Fibroblast of skin of left quadriceps (primary cell): ENCODE data around the gene JAK1.
"Not testable (repeated sequence)": the region's sequence is repeated elsewhere in the genome, so short reads cannot be mapped to it uniquely, and the experiment has no call there.

Source experiments
- DNase-seq, 2 experiments: peaks; one replicate each; pipeline ENCODE4 v3.0.0-alpha.2; 2013; ENCODE audit warnings: low read depth in 2 of 2

JAK1 gene

GRCh38 chr1:64839732-64840405, 126.5 kb downstream of the JAK1 start:
- no peak for DNase-seq

GRCh38 chr1:64839261-64839660, 127.1 kb downstream of the JAK1 start:
- DNase-seq, result no peak

GRCh38 chr1:64838486-64838885, 127.9 kb downstream of the JAK1 start:
- no peak for DNase-seq

- no peak for DNase-seq
Observed at GRCh38 chr1:64836802-64837201, 129.5 kb downstream of the JAK1 start.

- DNase-seq, result no peak
Observed at GRCh38 chr1:64834734-64835133, 131.6 kb downstream of the JAK1 start.

GRCh38 chr1:64830030-64830651, 136.2 kb downstream of the JAK1 start:
- DNase-seq, result no peak

- no peak for DNase-seq
Observed at GRCh38 chr1:64829411-64830029, 136.8 kb downstream of the JAK1 start.

- no peak for DNase-seq
Observed at GRCh38 chr1:64828829-64829228, 137.5 kb downstream of the JAK1 start.

GRCh38 chr1:64826991-64827390, 139.4 kb downstream of the JAK1 start:
- no peak for DNase-seq

GRCh38 chr1:64823691-64824476, 142.5 kb downstream of the JAK1 start:
- DNase-seq, result peak; percentile 58 to 67

GRCh38 chr1:64822621-64823020, 143.7 kb downstream of the JAK1 start:
- DNase-seq, result no peak

- not testable (repeated sequence) for DNase-seq
Observed at GRCh38 chr1:64820572-64820971, 145.8 kb downstream of the JAK1 start.

- not testable (repeated sequence) for DNase-seq
Observed at GRCh38 chr1:64817364-64817763, 149.0 kb downstream of the JAK1 start.

- DNase-seq, result no peak
Observed at GRCh38 chr1:64814427-64814826, 151.9 kb downstream of the JAK1 start.

GRCh38 chr1:64811131-64811530, 155.2 kb downstream of the JAK1 start:
- DNase-seq, result peak; percentile 48 to 56

GRCh38 chr1:64810001-64810400, 156.3 kb downstream of the JAK1 start:
- no peak for DNase-seq

GRCh38 chr1:64809309-64809708, 157.0 kb downstream of the JAK1 start:
- DNase-seq, result no peak

- no peak for DNase-seq
Observed at GRCh38 chr1:64801851-64802523, 164.4 kb downstream of the JAK1 start.

- no peak for DNase-seq
Observed at GRCh38 chr1:64798872-64799271, 167.5 kb downstream of the JAK1 start.

GRCh38 chr1:64790832-64791487, 175.4 kb downstream of the JAK1 start:
- DNase-seq, result no peak
